ENCODE data around the gene ZSWIM7. TPM values are rescaled to one million over a fixed set of nuclear protein-coding genes. Genes with fewer than 3 reads are reported as not detected.

ZSWIM7 gene
- total and polyA plus RNA-seq, 2 of the 4 experiments (the other 2 are of a cell fraction) = 6.8 to 12.1 TPM

- Histone ChIP-seq H3K4me1 (ENCODE audit: control insufficient read depth, insufficient read depth, low read length) (peaks cover 20% of the 10 kb centered on the region), H3K23ac (ENCODE audit: low read depth, low read length) (no peak overlapping the region), H3K4ac (ENCODE audit: low read depth, low read length) (peak overlapping the region; percentile 11; the same call in 1 of the 2 replicates), H3K9me1 (ENCODE audit: insufficient read depth, low read length) (peaks cover 14% of the 10 kb centered on the region), H3K79me1 (ENCODE audit: low read depth in 1 of 2, low read length in 2 of 2) (peaks cover 9 to 30% of the 10 kb centered on the region in 2 experiments; a peak in 3 of 4 replicates), H2AFZ (replicated peaks; ENCODE audit: low read length, poor library complexity) (no peak overlapping the region), H3K36me3 (ENCODE audit: control insufficient read depth, insufficient read depth, low read length) (no peaks in the 10 kb centered on the region), H3K9ac (ENCODE audit: low read depth, low read length) (no peak overlapping the region), H3K14ac (replicated peaks; ENCODE audit: low read depth, low read length) (no peak overlapping the region), H2BK120ac (ENCODE audit: low read depth, low read length) (peak overlapping the region; percentile 8; the same call in 1 of the 2 replicates), H3K56ac (ENCODE audit: extremely low read depth, insufficient read depth, low read length) (no peak overlapping the region), H3K27me3 (ENCODE audit: control insufficient read depth, insufficient read depth, low read length) (no peaks in the 10 kb centered on the region), H3K4me2 (ENCODE audit: low read depth, low read length) (peak overlapping the region; percentile 52; the same call in 1 of the 2 replicates), H2BK15ac (ENCODE audit: low read depth, low read length) (no peak overlapping the region), H4K8ac (ENCODE audit: low read depth in 2 of 2, low read length in 2 of 2) (no peak overlapping the region; a peak in 1 of 4 replicates), H4K20me1 (ENCODE audit: insufficient read depth, low read length) (peaks cover 7% of the 10 kb centered on the region), H3K4me3 (ENCODE audit: insufficient read depth, low read depth, low read length) (no peak overlapping the region), H2BK5ac (ENCODE audit: low read depth, low read length, poor library complexity, severe bottlenecking) (no peak overlapping the region), H3K27ac (ENCODE audit: insufficient read depth, low read length) (no peak overlapping the region), H2AK9ac (replicated peaks; ENCODE audit: low read depth, low read length, poor library complexity) (no peak overlapping the region), H2BK20ac (ENCODE audit: low read depth, low read length) (no peak overlapping the region; the same call in 1 of the 2 replicates), H4K5ac (ENCODE audit: low read depth, low read length) (no peak overlapping the region), H2AK5ac (ENCODE audit: low read depth, low read length) (peak overlapping the region; percentile 70), H3K18ac (ENCODE audit: low read depth, low read length) (peak overlapping the region; percentile 42; the same call in 1 of the 2 replicates), H3K9me3 (ENCODE audit: control insufficient read depth, insufficient read depth, low read length) (no peaks in the 10 kb centered on the region), H4K91ac (ENCODE audit: insufficient read depth, low read depth, low read length) (no peak overlapping the region)
- intact Hi-C loops (cut with micrococcal nuclease) = no loop called here
- dilution Hi-C loops (cut with HindIII; ENCODE audit: low sequenced_read_pairs, unreplicated experiment) = no loop called here
- POLR2A ChIA-PET (ENCODE audit: unreplicated experiment) = interaction anchor here (0.7 kb wide), 1 partner anchor 9 kb away, joined by 3 read pairs; no protein-coding TSS in a partner anchor
- CTCF ChIA-PET = no interaction called here
- in situ Hi-C loops (cut with MboI; ENCODE audit: low sequenced_read_pairs) = loop anchor here (25.0 kb wide), 1 partner anchor 694 kb away; the partner anchor contains the start of gene PMP22
- DNase-seq (no peak), ATAC-seq (ENCODE audit: low read depth) (no peak)
- 90% methylated on average over 2 of the region's 14 CpGs; no CpG with 5 or more reads in 1 of the 2 experiments for WGBS, 2 experiments (ENCODE audit: extremely low coverage in 2 of 2, insufficient read length in 1 of 2)
- no peak for TF ChIP-seq MXI1 (IDR thresholded peaks at IDR 0.05; ENCODE audit: borderline replicate concordance, low read depth, low read length)
- TF ChIP-seq POLR2A (IDR thresholded peaks at IDR 0.05; ENCODE audit: low read depth, low read length) = no peak
- no peak for TF ChIP-seq RAD21 (IDR thresholded peaks at IDR 0.05; ENCODE audit: low read length)
- no peak for TF ChIP-seq CEBPB (IDR thresholded peaks at IDR 0.05; ENCODE audit: low read depth, low read length)
- no peak for TF ChIP-seq ELK1 (IDR thresholded peaks at IDR 0.05; ENCODE audit: borderline replicate concordance, low read depth, low read length)
- no peak for TF ChIP-seq FOS (IDR thresholded peaks at IDR 0.05; ENCODE audit: low read depth, low read length)
- TF ChIP-seq MAFK (IDR thresholded peaks at IDR 0.05; ENCODE audit: low read depth, low read length) = no peak
- no peak for TF ChIP-seq RCOR1 (IDR thresholded peaks at IDR 0.05; ENCODE audit: insufficient replicate concordance, low read length)
- BruUV-seq (replicated peaks) = no TSS peak
These were observed 43.5 kb downstream of the ZSWIM7 start for GRCh38 chr17:15955793-15956541.

All from IMR-90 (cell line).